ENCODE results near the gene RELN. TPM values are rescaled to one million over a fixed set of nuclear protein-coding genes. Genes with fewer than 3 reads are reported as not detected.

RELN gene
- total RNA-seq, 1 donor from 2014 or later = 0.11 TPM

DNA sequence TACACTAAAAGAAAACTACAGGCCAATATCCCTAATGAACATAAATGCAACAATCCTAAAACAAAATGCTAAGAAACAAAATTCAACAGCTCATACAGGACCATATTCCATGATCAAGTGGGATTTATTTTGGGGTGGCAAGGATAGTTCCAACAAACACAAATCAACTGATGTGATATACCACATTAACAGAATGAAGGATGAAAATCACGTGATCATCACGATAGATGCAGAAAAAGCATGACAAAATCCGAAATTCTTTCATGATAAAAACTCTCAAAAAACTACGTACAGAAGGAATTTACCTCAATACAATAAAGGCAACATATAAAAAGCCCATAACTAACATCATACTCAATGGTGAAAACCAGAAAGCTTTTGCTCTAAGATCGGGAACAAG lies 124.0 kb downstream of the RELN start:
- no peaks in the 10 kb centered on the region for H3K36me3 ChIP-seq
- TF ChIP-seq, protein P1, sequence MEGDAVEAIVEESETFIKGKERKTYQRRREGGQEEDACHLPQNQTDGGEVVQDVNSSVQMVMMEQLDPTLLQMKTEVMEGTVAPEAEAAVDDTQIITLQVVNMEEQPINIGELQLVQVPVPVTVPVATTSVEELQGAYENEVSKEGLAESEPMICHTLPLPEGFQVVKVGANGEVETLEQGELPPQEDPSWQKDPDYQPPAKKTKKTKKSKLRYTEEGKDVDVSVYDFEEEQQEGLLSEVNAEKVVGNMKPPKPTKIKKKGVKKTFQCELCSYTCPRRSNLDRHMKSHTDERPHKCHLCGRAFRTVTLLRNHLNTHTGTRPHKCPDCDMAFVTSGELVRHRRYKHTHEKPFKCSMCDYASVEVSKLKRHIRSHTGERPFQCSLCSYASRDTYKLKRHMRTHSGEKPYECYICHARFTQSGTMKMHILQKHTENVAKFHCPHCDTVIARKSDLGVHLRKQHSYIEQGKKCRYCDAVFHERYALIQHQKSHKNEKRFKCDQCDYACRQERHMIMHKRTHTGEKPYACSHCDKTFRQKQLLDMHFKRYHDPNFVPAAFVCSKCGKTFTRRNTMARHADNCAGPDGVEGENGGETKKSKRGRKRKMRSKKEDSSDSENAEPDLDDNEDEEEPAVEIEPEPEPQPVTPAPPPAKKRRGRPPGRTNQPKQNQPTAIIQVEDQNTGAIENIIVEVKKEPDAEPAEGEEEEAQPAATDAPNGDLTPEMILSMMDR (IDR thresholded peaks at IDR 0.05) = no peak
- no peaks in the 10 kb centered on the region for H3K4me1 ChIP-seq
- intact Hi-C loops (cut with DNase I) = no loop called here
- no peak overlapping the region for H3K27ac ChIP-seq
- no peaks in the 10 kb centered on the region for H3K9me3 ChIP-seq
- DNase-seq (ENCODE audit: low spot score in 2 of 2) = no peak
- H3K4me3 ChIP-seq = no peak overlapping the region
- no peaks in the 10 kb centered on the region for H3K27me3 ChIP-seq

DNA sequence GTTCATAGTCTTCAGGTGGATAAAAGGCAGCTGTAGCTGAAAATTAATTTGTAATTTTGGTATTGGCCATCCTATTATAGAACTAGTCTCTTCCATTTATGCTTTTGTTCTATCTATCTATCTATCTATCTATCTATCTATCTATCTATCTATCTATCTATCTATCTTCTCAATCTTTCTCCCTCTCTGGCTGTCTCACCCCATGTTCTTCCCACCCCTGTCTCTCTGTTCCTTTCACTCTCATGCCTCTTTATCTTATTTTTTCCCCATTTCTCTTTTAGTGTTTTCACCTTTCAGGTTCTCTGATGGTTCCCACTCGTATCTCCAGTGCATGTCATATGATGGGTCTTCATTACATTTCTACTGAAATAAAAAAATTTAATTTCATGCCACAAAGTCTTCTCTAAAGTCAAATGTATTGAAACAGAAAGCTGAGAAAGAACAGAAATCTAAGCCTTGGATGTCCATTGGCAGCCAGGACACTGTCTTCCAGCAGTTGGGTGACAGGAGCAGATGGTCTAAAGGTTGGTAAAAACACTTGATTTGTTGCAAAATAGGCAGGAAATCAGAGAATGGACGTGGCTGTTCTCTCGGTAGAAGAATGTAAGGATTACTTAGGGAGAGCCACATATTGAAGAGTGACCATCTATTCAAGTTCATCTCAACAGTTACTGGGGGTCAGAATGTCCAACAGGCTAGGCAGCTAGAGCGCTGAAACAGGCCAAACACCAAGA lies 127.0 kb downstream of the RELN start:
- TF ChIP-seq, protein P1 (IDR thresholded peaks at IDR 0.05) = no peak
- Histone ChIP-seq H3K36me3 (no peaks in the 10 kb centered on the region), H3K4me1 (no peaks in the 10 kb centered on the region), H3K27me3 (no peaks in the 10 kb centered on the region), H3K27ac (no peak overlapping the region), H3K4me3 (no peak overlapping the region), H3K9me3 (no peaks in the 10 kb centered on the region)
- DNase-seq (ENCODE audit: low spot score in 2 of 2) = no peak
- intact Hi-C loops (cut with DNase I) = no loop called here

DNA sequence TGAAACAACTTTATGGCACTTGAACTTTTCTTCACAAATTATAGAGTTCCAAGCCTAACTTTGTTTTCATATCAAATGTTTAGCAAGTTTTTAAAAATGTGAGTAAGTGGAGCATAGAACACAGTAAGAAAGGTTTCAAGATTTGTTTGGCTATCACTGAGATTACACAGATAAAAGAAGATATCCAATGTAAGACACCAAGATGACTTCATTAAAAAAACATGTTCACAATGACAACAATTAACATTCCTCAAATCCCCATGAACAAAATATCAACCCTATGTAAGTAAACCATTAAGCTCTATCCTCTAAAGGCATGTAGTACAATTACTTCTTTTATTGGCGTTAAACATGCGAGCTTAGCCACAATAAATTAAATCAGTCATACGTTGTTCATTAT lies 129.7 kb downstream of the RELN start:
- Histone ChIP-seq H3K4me3 (no peak overlapping the region), H3K36me3 (no peaks in the 10 kb centered on the region), H3K9me3 (no peaks in the 10 kb centered on the region), H3K27me3 (no peaks in the 10 kb centered on the region), H3K27ac (no peak overlapping the region), H3K4me1 (no peaks in the 10 kb centered on the region)
- intact Hi-C loops (cut with DNase I) = no loop called here
- no peak for DNase-seq (ENCODE audit: low spot score in 2 of 2)
- TF ChIP-seq, protein P1 (IDR thresholded peaks at IDR 0.05) = no peak

DNA sequence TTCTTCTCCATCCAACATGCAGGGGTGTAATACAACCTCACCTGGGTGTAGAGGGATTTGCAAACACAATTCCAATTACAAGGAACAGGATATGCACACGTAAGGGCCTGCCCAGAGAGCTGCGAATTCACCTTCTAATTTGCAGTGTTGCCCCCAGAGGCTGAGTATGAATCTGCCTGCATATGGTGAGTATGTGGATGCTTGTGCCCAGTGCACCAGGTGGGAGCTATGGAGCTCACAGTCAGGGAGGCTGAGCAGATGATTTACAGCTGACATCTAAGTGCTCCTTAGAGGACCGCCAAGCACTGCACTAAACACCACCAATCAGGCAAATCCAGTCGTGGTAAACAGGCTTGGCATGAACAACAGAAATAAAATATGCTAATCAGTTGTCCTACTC lies 132.0 kb downstream of the RELN start:
- Histone ChIP-seq H3K4me1 (no peaks in the 10 kb centered on the region), H3K36me3 (no peaks in the 10 kb centered on the region), H3K4me3 (no peak overlapping the region), H3K27ac (no peak overlapping the region), H3K27me3 (no peaks in the 10 kb centered on the region), H3K9me3 (no peaks in the 10 kb centered on the region)
- intact Hi-C loops (cut with DNase I) = no loop called here
- TF ChIP-seq, protein P1 (IDR thresholded peaks at IDR 0.05) = no peak
- DNase-seq (ENCODE audit: low spot score in 2 of 2) = no peak

DNA sequence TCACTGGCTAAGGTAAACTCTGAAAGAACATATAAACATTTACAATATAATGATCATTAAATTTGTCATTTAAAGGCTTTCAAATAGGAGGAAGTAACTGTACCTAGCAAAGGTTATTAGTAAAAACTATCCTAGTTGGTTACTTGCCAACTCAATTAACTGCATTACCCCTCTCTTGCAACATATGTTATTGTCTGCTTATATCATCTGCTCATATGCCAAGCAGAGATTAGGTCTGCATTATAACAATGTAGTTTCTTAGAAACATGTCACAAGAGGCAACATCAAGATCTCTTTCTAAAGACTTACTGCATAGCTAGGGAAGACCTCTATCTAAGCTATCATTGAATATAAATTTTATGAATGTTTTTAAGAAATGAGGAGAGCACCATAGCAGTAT lies 132.5 kb downstream of the RELN start:
- intact Hi-C loops (cut with DNase I) = no loop called here
- Histone ChIP-seq H3K9me3 (no peaks in the 10 kb centered on the region), H3K4me1 (no peaks in the 10 kb centered on the region), H3K27me3 (no peaks in the 10 kb centered on the region), H3K36me3 (no peaks in the 10 kb centered on the region), H3K27ac (no peak overlapping the region), H3K4me3 (no peak overlapping the region)
- no peak for DNase-seq (ENCODE audit: low spot score in 2 of 2)
- TF ChIP-seq, protein P1 (IDR thresholded peaks at IDR 0.05) = no peak

DNA sequence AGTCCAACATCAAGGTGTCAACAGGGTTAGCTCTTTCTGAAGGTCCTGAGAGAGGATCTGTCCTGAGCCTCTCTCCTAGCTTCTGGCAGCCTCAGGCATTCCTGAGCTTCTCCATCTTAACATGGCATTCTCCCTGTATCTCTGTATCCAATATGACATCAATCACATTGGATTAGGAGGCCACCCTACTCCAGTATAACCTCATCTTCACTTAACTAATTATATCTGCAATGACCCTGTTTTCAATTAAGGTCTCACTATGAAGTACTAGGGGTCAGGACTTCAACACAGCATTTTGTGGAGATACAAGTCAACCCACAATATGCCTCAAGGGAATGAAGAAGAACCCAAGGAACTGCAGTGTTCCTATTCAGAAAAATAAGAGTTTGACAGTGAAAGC lies 133.8 kb downstream of the RELN start:
- no peak overlapping the region for H3K27ac ChIP-seq
- TF ChIP-seq, protein P1 (IDR thresholded peaks at IDR 0.05) = no peak
- no peak overlapping the region for H3K4me3 ChIP-seq
- H3K9me3 ChIP-seq = no peaks in the 10 kb centered on the region
- H3K36me3 ChIP-seq = no peaks in the 10 kb centered on the region
- DNase-seq (ENCODE audit: low spot score in 2 of 2) = no peak
- no peaks in the 10 kb centered on the region for H3K27me3 ChIP-seq
- H3K4me1 ChIP-seq = no peaks in the 10 kb centered on the region
- intact Hi-C loops (cut with DNase I) = no loop called here
